GM21423 (cell line): ENCODE results near the gene RNF130.
"Not testable (repeated sequence)": the region's sequence is repeated elsewhere in the genome, so short reads cannot be mapped to it uniquely, and the experiment has no call there.

Experiments used
- ATAC-seq: cut with Tn5 transposase; IDR thresholded peaks from one replicate; pipeline ENCODE4 v1.9.1; 2021; ENCODE audit warnings: mild to moderate bottlenecking, moderate library complexity; ENCODE audit not compliant: unreplicated experiment

Gene RNF130

GRCh38 chr5:180103487-180104167 is 32.1 kb upstream of the RNF130 start:
- no peak for ATAC-seq

GRCh38 chr5:180102636-180103035 is 31.1 kb upstream of the RNF130 start:
- ATAC-seq, result no peak

GRCh38 chr5:180101451-180102105 is 30.0 kb upstream of the RNF130 start:
- ATAC-seq, result no peak

- no peak for ATAC-seq
These were observed 29.3 kb upstream of the RNF130 start for GRCh38 chr5:180100621-180101450.

- ATAC-seq, result no peak
These were observed 28.4 kb upstream of the RNF130 start for GRCh38 chr5:180099733-180100611.

- no peak for ATAC-seq
These were observed 27.6 kb upstream of the RNF130 start for GRCh38 chr5:180098991-180099732.

GRCh38 chr5:180098526-180098925 is 27.0 kb upstream of the RNF130 start:
- ATAC-seq, result no peak

- no peak for ATAC-seq
These were observed 26.4 kb upstream of the RNF130 start for GRCh38 chr5:180097926-180098325.

GRCh38 chr5:180097163-180097894 is 25.8 kb upstream of the RNF130 start:
- ATAC-seq, result no peak

- no peak for ATAC-seq
These were observed 25.1 kb upstream of the RNF130 start for GRCh38 chr5:180096616-180097015.

GRCh38 chr5:180095545-180095944 is 24.0 kb upstream of the RNF130 start:
- ATAC-seq, result no peak

- ATAC-seq, result no peak
These were observed 22.3 kb upstream of the RNF130 start for GRCh38 chr5:180093651-180094382.

- no peak for ATAC-seq
These were observed 21.7 kb upstream of the RNF130 start for GRCh38 chr5:180093241-180093640.

GRCh38 chr5:180090769-180091546 is 19.4 kb upstream of the RNF130 start:
- ATAC-seq, result no peak

- ATAC-seq, result no peak
These were observed 18.7 kb upstream of the RNF130 start for GRCh38 chr5:180090098-180090768.

- ATAC-seq, result not testable (repeated sequence)
These were observed 18.1 kb upstream of the RNF130 start for GRCh38 chr5:180089628-180090027.

- no peak for ATAC-seq
These were observed 17.0 kb upstream of the RNF130 start for GRCh38 chr5:180088561-180088960.
